ENCODE results near the gene ANKS3.

- TF ChIP-seq HDGF (IDR thresholded peaks at IDR 0.05; ENCODE audit: borderline replicate concordance), result no peak
- TF ChIP-seq ELF4 (IDR thresholded peaks at IDR 0.05), result no peak
- TF ChIP-seq SUZ12 (IDR thresholded peaks at IDR 0.05), result no peak
- no peak for TF ChIP-seq CTBP1 (IDR thresholded peaks at IDR 0.05; ENCODE audit: borderline replicate concordance)
- TF ChIP-seq SP1 (IDR thresholded peaks at IDR 0.05), result no peak
- no peak for TF ChIP-seq ARNT (IDR thresholded peaks at IDR 0.05)
- TF ChIP-seq ZNF384 (IDR thresholded peaks at IDR 0.05), result no peak
- no peak for TF ChIP-seq FOXM1 (IDR thresholded peaks at IDR 0.05; ENCODE audit: borderline replicate concordance)
- TF ChIP-seq NFRKB (IDR thresholded peaks at IDR 0.05), result no peak
Measured at GRCh38 chr16:4733747-4734062, 366 bp downstream of the ANKS3 start.

Data from HEK293T (cell line).